Glutamatergic neuron (in vitro differentiated cells): Measurements from ENCODE around the gene SNX24. TPM values are rescaled to one million over a fixed set of nuclear protein-coding genes. Genes with fewer than 3 reads are reported as not detected.

Experiments
- DNase-seq: peaks from one replicate; pipeline ENCODE4 v3.0.0; 2022
- H3K27ac Mint-ChIP-seq: one replicate; pipeline ENCODE4 v1.8.0; 2020; ENCODE audit warnings: mild to moderate bottlenecking, mixed read lengths, inconsistent platforms; ENCODE audit not compliant: unreplicated experiment
- H3K27me3 Mint-ChIP-seq: one replicate; pipeline ENCODE4 v1.8.0; 2020; ENCODE audit warnings: mild to moderate bottlenecking, moderate library complexity, mixed read lengths, inconsistent platforms; ENCODE audit not compliant: unreplicated experiment
- H3K36me3 Mint-ChIP-seq: one replicate; pipeline ENCODE4 v1.8.0; 2020; ENCODE audit warnings: mild to moderate bottlenecking, mixed read lengths, inconsistent platforms; ENCODE audit not compliant: unreplicated experiment
- H3K4me1 Mint-ChIP-seq: one replicate; pipeline ENCODE4 v1.8.0; 2020; ENCODE audit warnings: mild to moderate bottlenecking, low read depth, mixed read lengths, inconsistent platforms; ENCODE audit not compliant: unreplicated experiment
- H3K4me3 Mint-ChIP-seq: one replicate; pipeline ENCODE4 v1.8.0; 2020; ENCODE audit warnings: mild to moderate bottlenecking, mixed read lengths, inconsistent platforms; ENCODE audit not compliant: unreplicated experiment
- H3K9me3 Mint-ChIP-seq: one replicate; pipeline ENCODE4 v1.8.0; 2020; ENCODE audit warnings: mild to moderate bottlenecking, moderate library complexity, mixed read lengths, inconsistent platforms; ENCODE audit not compliant: unreplicated experiment
- CTCF ChIP-seq: fragments of 200-600 bp; sonication (generic); IDR thresholded peaks from one replicate; pipeline ENCODE4 v1.5.0; 2021; ENCODE audit not compliant: partially characterized antibody, unreplicated experiment
- total RNA-seq: library from RNA; stranded (reverse); fragmentation: NEBNext Ultra II Directional; extraction: Animal tissue kit (Norgen Biotek cat#: 25700); gene quantifications from one replicate; pipeline ENCODE4 v1.2.1, GENCODE V29; 2021; ENCODE audit not compliant: unreplicated experiment

SNX24 gene
- total RNA-seq, 1 donor from 2014 or later: 21.8 TPM

DNA sequence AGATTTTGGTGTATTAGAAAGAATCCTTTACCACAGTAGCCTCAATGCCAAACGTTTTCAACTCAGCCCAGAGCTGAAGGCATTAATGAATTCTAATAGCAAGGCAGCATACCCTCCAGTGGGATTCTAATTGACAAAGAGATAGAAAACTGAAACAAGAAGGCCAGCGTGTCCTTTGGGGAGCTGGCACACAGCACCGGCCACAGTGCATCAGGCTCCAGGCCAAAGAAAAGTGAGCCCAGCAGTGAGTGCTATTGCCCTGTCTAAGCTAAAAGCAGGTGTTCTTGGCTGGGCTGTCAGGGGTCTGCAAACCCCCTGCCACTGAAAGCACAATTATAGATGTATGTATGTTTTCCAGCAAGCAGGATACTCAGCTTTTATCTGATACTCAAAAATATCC is 150.7 kb downstream of the SNX24 start:
- no peak for DNase-seq
- Mint-ChIP-seq H3K36me3 (no peaks in the 10 kb centered on the region), H3K4me1 (peaks cover 69% of the 10 kb centered on the region), H3K9me3 (peaks cover 7% of the 10 kb centered on the region), H3K27ac (no peak overlapping the region), H3K27me3 (peaks cover 4% of the 10 kb centered on the region), H3K4me3 (no peak overlapping the region)
- no peak for TF ChIP-seq CTCF

DNA sequence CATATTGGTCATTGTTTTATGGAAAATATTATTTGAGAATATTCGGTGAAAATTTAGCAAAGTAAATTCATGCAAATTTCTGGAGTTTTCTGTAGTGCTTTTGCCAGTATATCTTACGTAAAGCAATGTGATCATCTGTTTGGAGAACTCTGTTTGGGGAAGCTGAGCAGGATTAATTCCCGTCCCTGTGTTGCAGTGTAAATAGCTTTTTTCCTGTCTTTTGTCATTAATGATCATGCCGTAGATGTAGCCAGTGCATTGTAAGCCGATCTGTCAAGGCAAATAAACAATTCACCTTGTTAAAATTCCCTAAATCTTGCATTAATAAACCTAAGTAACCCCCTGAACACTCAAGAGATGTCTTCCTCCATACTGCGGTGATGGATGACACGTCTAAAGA is 151.9 kb downstream of the SNX24 start:
- Mint-ChIP-seq H3K27ac (no peak overlapping the region), H3K36me3 (no peaks in the 10 kb centered on the region), H3K27me3 (peaks cover 11% of the 10 kb centered on the region), H3K4me3 (peak overlapping the region; percentile 8), H3K9me3 (peaks cover 18% of the 10 kb centered on the region), H3K4me1 (peaks cover 76% of the 10 kb centered on the region)
- no peak for DNase-seq
- no peak for TF ChIP-seq CTCF

DNA sequence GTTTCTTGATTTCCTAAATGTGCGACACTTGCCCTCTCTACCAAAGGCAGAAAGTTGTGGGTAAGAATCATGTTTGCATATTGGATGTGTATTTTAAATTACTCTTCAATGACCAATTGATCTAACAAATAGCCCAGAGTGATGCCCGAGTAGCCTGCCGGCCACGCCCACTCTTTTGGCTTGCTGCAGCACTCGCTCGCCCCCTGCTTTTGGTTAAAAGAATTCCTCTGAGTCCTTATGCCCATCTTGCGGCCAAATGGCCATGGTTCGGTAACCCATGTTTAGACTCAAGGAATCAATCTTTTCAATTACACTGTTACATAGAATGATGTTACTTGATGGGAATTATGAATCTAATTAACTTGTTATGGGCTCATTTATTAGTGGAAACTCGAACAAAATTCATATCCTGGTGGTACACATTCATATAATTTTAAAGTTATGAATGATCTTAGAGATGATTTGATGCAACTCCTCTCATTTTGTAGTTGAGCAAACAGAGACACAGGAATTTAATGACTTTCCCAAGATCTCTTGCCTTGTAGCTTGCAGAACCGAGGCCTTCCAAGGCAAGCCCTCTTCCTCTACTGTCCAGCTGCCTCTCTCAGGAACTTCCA is 154.6 kb downstream of the SNX24 start:
- Mint-ChIP-seq H3K36me3 (no peaks in the 10 kb centered on the region), H3K4me3 (peak overlapping the region; percentile 31), H3K4me1 (peaks cover 70% of the 10 kb centered on the region), H3K27me3 (peaks cover 9% of the 10 kb centered on the region), H3K9me3 (peaks cover 18% of the 10 kb centered on the region), H3K27ac (peak overlapping the region; percentile 99)
- TF ChIP-seq CTCF: peak; percentile 65
- DNase-seq: peak; percentile 80

- H3K4me3 Mint-ChIP-seq: peak overlapping the region; percentile 25
- H3K4me1 Mint-ChIP-seq: peaks cover 68% of the 10 kb centered on the region
Measured at GRCh38 chr5:123000731-123001130, 155.3 kb downstream of the SNX24 start.

More at GRCh38 chr5:123000731-123001130, 155.3 kb downstream of the SNX24 start:
- Mint-ChIP-seq H3K36me3 (no peaks in the 10 kb centered on the region), H3K9me3 (peaks cover 18% of the 10 kb centered on the region), H3K27ac (peak overlapping the region; percentile 99), H3K27me3 (peaks cover 9% of the 10 kb centered on the region)
- peak; percentile 40 for DNase-seq
- no peak for TF ChIP-seq CTCF
